Measurements from ENCODE around the gene GCM1.

GCM1 gene

DNA sequence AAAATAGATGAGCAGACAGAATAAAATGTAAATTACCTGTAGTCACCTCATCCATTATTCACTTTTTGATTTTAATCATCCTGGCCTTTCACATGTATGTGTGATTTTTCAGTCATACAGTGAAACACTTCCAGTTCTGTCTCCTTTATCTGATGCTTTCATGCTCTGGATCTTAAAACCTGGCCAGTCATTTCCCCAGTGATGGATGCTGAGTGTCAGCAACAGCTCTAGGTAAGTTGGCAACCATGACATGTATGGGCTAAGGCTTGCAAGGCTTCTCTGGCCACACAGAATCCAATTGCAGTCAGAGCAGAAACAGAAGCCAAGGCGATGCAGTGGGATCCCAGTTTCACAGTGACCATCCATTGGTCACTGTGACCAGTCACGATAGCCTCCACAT lies 47.6 kb downstream of the GCM1 start:
- Histone ChIP-seq H3K36me3 (ENCODE audit: insufficient read depth, low read length) (peaks cover 46% of the 10 kb centered on the region), H3K27ac (ENCODE audit: low read length) (no peak overlapping the region)
- no peak for ATAC-seq (ENCODE audit: insufficient read depth, low read depth)

GRCh38 chr6:53100561-53100960 lies 48.1 kb downstream of the GCM1 start:
- H3K36me3 ChIP-seq (ENCODE audit: insufficient read depth, low read length), result peaks cover 51% of the 10 kb centered on the region
- no peaks in the 10 kb centered on the region for H3K4me1 ChIP-seq (ENCODE audit: insufficient read depth, low read length)
- H3K9ac ChIP-seq (ENCODE audit: low read depth, low read length), result no peak overlapping the region
- no peaks in the 10 kb centered on the region for H3K79me2 ChIP-seq (ENCODE audit: insufficient read depth, low read length)
- H3K27ac ChIP-seq (ENCODE audit: low read length), result no peak overlapping the region
- no peak overlapping the region for H3K4me2 ChIP-seq (ENCODE audit: insufficient read depth, low read length)
- no peak for ATAC-seq (ENCODE audit: insufficient read depth, low read depth)
- H3K9me3 ChIP-seq (ENCODE audit: insufficient read depth, low read length, severe bottlenecking), result no peaks in the 10 kb centered on the region
- H3K4me3 ChIP-seq (ENCODE audit: low read depth in 1 of 2, low read length in 2 of 2), result no peak overlapping the region
- H2AFZ ChIP-seq (ENCODE audit: low read depth, low read length), result no peak overlapping the region
- TF ChIP-seq, protein P1, sequence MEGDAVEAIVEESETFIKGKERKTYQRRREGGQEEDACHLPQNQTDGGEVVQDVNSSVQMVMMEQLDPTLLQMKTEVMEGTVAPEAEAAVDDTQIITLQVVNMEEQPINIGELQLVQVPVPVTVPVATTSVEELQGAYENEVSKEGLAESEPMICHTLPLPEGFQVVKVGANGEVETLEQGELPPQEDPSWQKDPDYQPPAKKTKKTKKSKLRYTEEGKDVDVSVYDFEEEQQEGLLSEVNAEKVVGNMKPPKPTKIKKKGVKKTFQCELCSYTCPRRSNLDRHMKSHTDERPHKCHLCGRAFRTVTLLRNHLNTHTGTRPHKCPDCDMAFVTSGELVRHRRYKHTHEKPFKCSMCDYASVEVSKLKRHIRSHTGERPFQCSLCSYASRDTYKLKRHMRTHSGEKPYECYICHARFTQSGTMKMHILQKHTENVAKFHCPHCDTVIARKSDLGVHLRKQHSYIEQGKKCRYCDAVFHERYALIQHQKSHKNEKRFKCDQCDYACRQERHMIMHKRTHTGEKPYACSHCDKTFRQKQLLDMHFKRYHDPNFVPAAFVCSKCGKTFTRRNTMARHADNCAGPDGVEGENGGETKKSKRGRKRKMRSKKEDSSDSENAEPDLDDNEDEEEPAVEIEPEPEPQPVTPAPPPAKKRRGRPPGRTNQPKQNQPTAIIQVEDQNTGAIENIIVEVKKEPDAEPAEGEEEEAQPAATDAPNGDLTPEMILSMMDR (IDR thresholded peaks at IDR 0.05; ENCODE audit: borderline replicate concordance, extremely low read depth, low read length, poor library complexity, severe bottlenecking), result no peak
- no peak for TF ChIP-seq EZH2 (IDR thresholded peaks at IDR 0.05; ENCODE audit: borderline replicate concordance, low read depth, low read length, severe bottlenecking)
- H4K20me1 ChIP-seq (ENCODE audit: insufficient read depth, low read length), result no peaks in the 10 kb centered on the region
- no peak for DNase-seq
- H3K27me3 ChIP-seq (ENCODE audit: insufficient read depth, low read length, poor library complexity), result no peaks in the 10 kb centered on the region

More for the DNA sequence above, 47.6 kb downstream of the GCM1 start:
- H3K79me2 ChIP-seq (ENCODE audit: insufficient read depth, low read length), result no peaks in the 10 kb centered on the region
- no peaks in the 10 kb centered on the region for H3K27me3 ChIP-seq (ENCODE audit: insufficient read depth, low read length, poor library complexity)
- no peak overlapping the region for H3K4me3 ChIP-seq (ENCODE audit: low read depth in 1 of 2, low read length in 2 of 2)
- TF ChIP-seq, protein P1 (IDR thresholded peaks at IDR 0.05; ENCODE audit: borderline replicate concordance, extremely low read depth, low read length, poor library complexity, severe bottlenecking), result no peak
- TF ChIP-seq EZH2 (IDR thresholded peaks at IDR 0.05; ENCODE audit: borderline replicate concordance, low read depth, low read length, severe bottlenecking), result no peak
- H3K4me2 ChIP-seq (ENCODE audit: insufficient read depth, low read length), result no peak overlapping the region
- no peak for DNase-seq
- H3K9ac ChIP-seq (ENCODE audit: low read depth, low read length), result no peak overlapping the region
- H3K4me1 ChIP-seq (ENCODE audit: insufficient read depth, low read length), result no peaks in the 10 kb centered on the region
- no peaks in the 10 kb centered on the region for H3K9me3 ChIP-seq (ENCODE audit: insufficient read depth, low read length, severe bottlenecking)
- H4K20me1 ChIP-seq (ENCODE audit: insufficient read depth, low read length), result no peaks in the 10 kb centered on the region
- no peak overlapping the region for H2AFZ ChIP-seq (ENCODE audit: low read depth, low read length)

DNA sequence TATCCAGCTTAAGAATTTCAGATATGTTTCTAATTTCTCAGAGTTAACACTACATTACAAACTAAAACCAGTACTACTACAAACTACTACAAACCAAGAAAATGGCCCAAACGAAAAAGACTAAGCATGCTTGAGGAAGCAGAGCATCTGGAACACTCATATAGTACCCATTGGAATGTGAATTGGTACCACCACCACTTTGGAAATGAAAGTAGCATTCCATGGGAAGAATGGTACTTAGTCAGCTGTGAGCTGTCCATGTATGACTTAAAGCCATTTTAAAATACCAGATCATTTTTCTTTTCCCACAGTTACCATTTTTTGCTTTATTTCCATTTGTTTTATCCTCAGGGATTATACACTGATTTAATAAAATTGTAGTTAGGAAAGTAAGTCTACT lies 52.9 kb downstream of the GCM1 start:
- TF ChIP-seq EZH2 (IDR thresholded peaks at IDR 0.05; ENCODE audit: borderline replicate concordance, low read depth, low read length, severe bottlenecking), result no peak
- TF ChIP-seq, protein P1 (IDR thresholded peaks at IDR 0.05; ENCODE audit: borderline replicate concordance, extremely low read depth, low read length, poor library complexity, severe bottlenecking), result no peak
- H3K27ac ChIP-seq (ENCODE audit: low read length), result no peak overlapping the region
- no peaks in the 10 kb centered on the region for H3K9me3 ChIP-seq (ENCODE audit: insufficient read depth, low read length, severe bottlenecking)
- H3K36me3 ChIP-seq (ENCODE audit: insufficient read depth, low read length), result peaks cover 83% of the 10 kb centered on the region
- H2AFZ ChIP-seq (ENCODE audit: low read depth, low read length), result no peak overlapping the region
- H3K27me3 ChIP-seq (ENCODE audit: insufficient read depth, low read length, poor library complexity), result no peaks in the 10 kb centered on the region
- H3K79me2 ChIP-seq (ENCODE audit: insufficient read depth, low read length), result no peaks in the 10 kb centered on the region
- no peak for ATAC-seq (ENCODE audit: insufficient read depth, low read depth)
- no peak overlapping the region for H3K4me3 ChIP-seq (ENCODE audit: low read depth in 1 of 2, low read length in 2 of 2)
- no peak overlapping the region for H3K9ac ChIP-seq (ENCODE audit: low read depth, low read length)
- no peak for DNase-seq
- H3K4me2 ChIP-seq (ENCODE audit: insufficient read depth, low read length), result no peak overlapping the region
- H3K4me1 ChIP-seq (ENCODE audit: insufficient read depth, low read length), result no peaks in the 10 kb centered on the region
- no peaks in the 10 kb centered on the region for H4K20me1 ChIP-seq (ENCODE audit: insufficient read depth, low read length)

- H3K27ac ChIP-seq (ENCODE audit: low read length), result no peak overlapping the region
- no peak overlapping the region for H3K4me3 ChIP-seq (ENCODE audit: low read depth in 1 of 2, low read length in 2 of 2)
- TF ChIP-seq, protein P1 (IDR thresholded peaks at IDR 0.05; ENCODE audit: borderline replicate concordance, extremely low read depth, low read length, poor library complexity, severe bottlenecking), result no peak
- TF ChIP-seq EZH2 (IDR thresholded peaks at IDR 0.05; ENCODE audit: borderline replicate concordance, low read depth, low read length, severe bottlenecking), result no peak
- H4K20me1 ChIP-seq (ENCODE audit: insufficient read depth, low read length), result no peaks in the 10 kb centered on the region
- H3K4me2 ChIP-seq (ENCODE audit: insufficient read depth, low read length), result no peak overlapping the region
- no peaks in the 10 kb centered on the region for H3K27me3 ChIP-seq (ENCODE audit: insufficient read depth, low read length, poor library complexity)
- no peak for DNase-seq
- H3K79me2 ChIP-seq (ENCODE audit: insufficient read depth, low read length), result no peaks in the 10 kb centered on the region
- peaks cover 87% of the 10 kb centered on the region for H3K36me3 ChIP-seq (ENCODE audit: insufficient read depth, low read length)
- H2AFZ ChIP-seq (ENCODE audit: low read depth, low read length), result no peak overlapping the region
- no peaks in the 10 kb centered on the region for H3K9me3 ChIP-seq (ENCODE audit: insufficient read depth, low read length, severe bottlenecking)
- ATAC-seq (ENCODE audit: insufficient read depth, low read depth), result no peak
- H3K9ac ChIP-seq (ENCODE audit: low read depth, low read length), result no peak overlapping the region
- H3K4me1 ChIP-seq (ENCODE audit: insufficient read depth, low read length), result no peaks in the 10 kb centered on the region
Observed at GRCh38 chr6:53095270-53095669, 53.4 kb downstream of the GCM1 start.

Data from DND-41 (cell line).